OCI-LY7 (cell line): ENCODE measurements around the gene RIN3. TPM values are rescaled to one million over a fixed set of nuclear protein-coding genes. Genes with fewer than 3 reads are reported as not detected.

Source experiments
- BruUV-seq: library from RNA; stranded (reverse); fragments of 400-500 nt; replicated peaks from 2 replicates; lab custom pipeline; 2021; lab: Mats Ljungman, UMichigan
- CTCF ChIA-PET: fragments of 300-600 bp; sonication (Branson Sonifier 250); formaldehyde crosslinking; loops from one replicate; lab custom pipeline; 2022; ENCODE audit warnings: antibody characterized with exemption; ENCODE audit not compliant: unreplicated experiment; lab: Charles Lee
- POLR2A ChIA-PET: fragments of 300-600 bp; sonication (Branson Sonifier 250); formaldehyde crosslinking; loops from one replicate; lab custom pipeline; 2022; ENCODE audit warnings: antibody characterized with exemption; lab: Charles Lee
- DNase-seq: peaks from one replicate; pipeline ENCODE4 v3.0.0-alpha.2; 2015; ENCODE audit warnings: low spot score
- H2AFZ ChIP-seq: fragments of 200-600 bp; sonication (generic), shearing (Covaris generic); 2 replicates; pipeline ENCODE4 v1.6.1; 2014; ENCODE audit warnings: mild to moderate bottlenecking, antibody characterized with exemption, low read length, moderate library complexity
- H3K27ac ChIP-seq: fragments of 200-600 bp; sonication (generic); 2 replicates; pipeline ENCODE4 v1.5.1; 2014; ENCODE audit warnings: mixed run types, low read depth, mild to moderate bottlenecking, moderate library complexity, low read length, inconsistent platforms; ENCODE audit not compliant: poor library complexity, severe bottlenecking
- H3K36me3 ChIP-seq: fragments of 200-600 bp; sonication (generic); 2 replicates; pipeline ENCODE4 v1.6.1; 2014; ENCODE audit warnings: mild to moderate bottlenecking, antibody characterized with exemption, low read length, moderate library complexity, mixed read lengths; ENCODE audit not compliant: insufficient read depth
- H3K4me1 ChIP-seq: fragments of 200-600 bp; sonication (generic); 2 replicates; pipeline ENCODE4 v1.5.1; 2014; ENCODE audit warnings: mild to moderate bottlenecking, low read length; ENCODE audit not compliant: insufficient read depth, poor library complexity, severe bottlenecking
- H3K4me2 ChIP-seq: fragments of 200-600 bp; sonication (generic); 2 replicates; pipeline ENCODE4 v1.6.1; 2014; ENCODE audit warnings: mild to moderate bottlenecking, low read length
- H3K4me3 ChIP-seq: fragments of 200-600 bp; sonication (generic); 2 replicates; pipeline ENCODE4 v1.5.1; 2014; ENCODE audit warnings: mild to moderate bottlenecking, low read depth, low read length; ENCODE audit not compliant: poor library complexity, severe bottlenecking
- H3K79me2 ChIP-seq: fragments of 200-600 bp; sonication (generic); 2 replicates; pipeline ENCODE4 v1.6.1; 2016; ENCODE audit warnings: low read depth, mild to moderate bottlenecking, low read length, moderate library complexity, mixed read lengths; ENCODE audit not compliant: insufficient read depth
- H3K9me2 ChIP-seq: fragments of 200-600 bp; sonication (generic); 2 replicates; pipeline ENCODE4 v1.6.1; 2016; ENCODE audit warnings: mild to moderate bottlenecking, low read length, mixed read lengths; ENCODE audit not compliant: insufficient read depth
- H3K9me3 ChIP-seq: fragments of 200-600 bp; sonication (generic); 2 replicates; pipeline ENCODE4 v1.6.1; 2014; ENCODE audit warnings: mild to moderate bottlenecking, mixed run types, low read length, mixed read lengths
- H4K20me1 ChIP-seq: fragments of 200-600 bp; sonication (generic); 2 replicates; pipeline ENCODE4 v1.6.1; 2014; ENCODE audit warnings: mild to moderate bottlenecking, antibody characterized with exemption, low read length, moderate library complexity, mixed read lengths; ENCODE audit not compliant: insufficient read depth
- CTCF ChIP-seq: fragments of 200-600 bp; sonication (generic); conservative IDR thresholded peaks from 2 replicates; pipeline ENCODE4 v1.5.1; 2014; ENCODE audit warnings: mild to moderate bottlenecking, antibody characterized with exemption, low read length, moderate library complexity, mixed read lengths
- EZH2phosphoT487 ChIP-seq: fragments of 200-600 bp; sonication (generic); IDR thresholded peaks from 2 replicates; pipeline ENCODE4 v1.6.1; 2018; ENCODE audit warnings: low read depth, borderline replicate concordance, mild to moderate bottlenecking, mixed run types, antibody characterized with exemption, low read length, moderate library complexity, mixed read lengths
- intact Hi-C: fragments of 100-400 bp; cut with micrococcal nuclease; formaldehyde crosslinking; loops from one replicate; pipeline ENCODE4 v1.10.0; 2022; ENCODE audit not compliant: unreplicated experiment
- total RNA-seq, 2 experiments: library from RNA; depleted of rRNA in 1 of 2; stranded (reverse); fragments of >200 nt in 1 of 2; shearing (Covaris generic) in 1 of 2; gene quantifications; 2 replicates each; pipeline ENCODE4 v1.2.3, GENCODE V29; 2014 to 2022

The RIN3 gene
- total RNA-seq, 2 experiments from 2014 or later = not detected

GRCh38 chr14:92542766-92543554, 29.4 kb downstream of the RIN3 start:
- H2AFZ ChIP-seq = no peak overlapping the region
- CTCF ChIA-PET = no interaction called here
- no peaks in the 10 kb centered on the region for H3K79me2 ChIP-seq
- TF ChIP-seq EZH2phosphoT487 (no peak), CTCF (no peak)
- H3K4me2 ChIP-seq = no peak overlapping the region
- no peak for DNase-seq
- intact Hi-C loops = no loop called here
- no peak overlapping the region for H3K4me3 ChIP-seq
- no peaks in the 10 kb centered on the region for H3K9me2 ChIP-seq
- no TSS peak for BruUV-seq
- H3K27ac ChIP-seq = no peak overlapping the region
- peaks cover 39% of the 10 kb centered on the region for H3K4me1 ChIP-seq
- no peaks in the 10 kb centered on the region for H3K36me3 ChIP-seq
- no peaks in the 10 kb centered on the region for H4K20me1 ChIP-seq
- POLR2A ChIA-PET = no interaction called here
- H3K9me3 ChIP-seq = no peaks in the 10 kb centered on the region

- Histone ChIP-seq H3K36me3 (no peaks in the 10 kb centered on the region), H3K9me3 (no peaks in the 10 kb centered on the region), H3K4me2 (peak overlapping the region; percentile 31; the same call in 1 of the 2 replicates), H3K4me3 (no peak overlapping the region), H2AFZ (peak overlapping the region; percentile 85), H3K4me1 (peaks cover 28% of the 10 kb centered on the region), H4K20me1 (no peaks in the 10 kb centered on the region), H3K27ac (no peak overlapping the region), H3K79me2 (no peaks in the 10 kb centered on the region), H3K9me2 (no peaks in the 10 kb centered on the region)
- TF ChIP-seq CTCF (no peak), EZH2phosphoT487 (no peak)
- BruUV-seq = no TSS peak
- ChIA-PET CTCF (no interaction called here), POLR2A (interaction anchor here (0.7 to 1.2 kb wide), 3 partner anchors 11 to 411 kb away, joined by 4 to 6 read pairs (median 4); no protein-coding TSS in a partner anchor)
- intact Hi-C loops = no loop called here
- no peak for DNase-seq
Observed at GRCh38 chr14:92544051-92544720, 30.6 kb downstream of the RIN3 start.
